Measurements from ENCODE around the gene PGLYRP4. TPM values are rescaled to one million over a fixed set of nuclear protein-coding genes. Genes with fewer than 3 reads are reported as not detected.

The PGLYRP4 gene
- total RNA-seq, 1 donor from 2014 or later = 4.3 TPM

GRCh38 chr1:153288634-153289275 lies 59.9 kb downstream of the PGLYRP4 start:
- DNase-seq = no peak

Small RNAs within 50 kb of the gene (small RNA-seq; reads per million reads assigned to genes)
- gene RNU6-160P (ENCODE audit: low replicate concordance) = not detected
- gene S100A15A (ENCODE audit: low replicate concordance) = not detected

Other genes with a start within 250 kb of the PGLYRP4 start
- gene SPRR2F, start 235.3 kb downstream of the PGLYRP4 start, total RNA-seq = not detected
- 13.6 TPM for gene SPRR2G, start 198.0 kb downstream of the PGLYRP4 start, total RNA-seq
- gene LELP1, start 145.4 kb downstream of the PGLYRP4 start, total RNA-seq = not detected
- gene PRR9, start 131.3 kb downstream of the PGLYRP4 start, total RNA-seq = 187 TPM
- 39.6 TPM for gene LORICRIN, start 89.2 kb downstream of the PGLYRP4 start, total RNA-seq
- gene PGLYRP3, start 35.9 kb downstream of the PGLYRP4 start, total RNA-seq = 4.4 TPM
- 1,024 TPM for gene S100A9, start 9.0 kb upstream of the PGLYRP4 start, total RNA-seq
- 63.8 TPM for gene S100A12, start 26.8 kb upstream of the PGLYRP4 start, total RNA-seq
- gene S100A8, start 42.2 kb upstream of the PGLYRP4 start, total RNA-seq = 337 TPM
- gene S100A7A, start 67.7 kb upstream of the PGLYRP4 start, total RNA-seq = 0.30 TPM
- 130 TPM for gene S100A7, start 111.8 kb upstream of the PGLYRP4 start, total RNA-seq
- 161 TPM for gene S100A6, start 187.2 kb upstream of the PGLYRP4 start, total RNA-seq
- not detected for gene S100A5, start 192.1 kb upstream of the PGLYRP4 start, total RNA-seq
- gene S100A4, start 197.0 kb upstream of the PGLYRP4 start, total RNA-seq = 102 TPM
- 36.0 TPM for gene S100A3, start 200.4 kb upstream of the PGLYRP4 start, total RNA-seq
- gene S100A2, start 217.0 kb upstream of the PGLYRP4 start, total RNA-seq = 71.6 TPM

All from skin of body (tissue), 3 donors.